CD4-positive, alpha-beta T cell (primary cell): ENCODE results near the gene RIPOR3. TPM values are rescaled to one million over a fixed set of nuclear protein-coding genes. Genes with fewer than 3 reads are reported as not detected.

ENCODE experiments used
- ATAC-seq: fragments of 200-7000 bp; cut with Tn5 transposase; one replicate; pipeline ENCODE4 v1.10.0; 2022; ENCODE audit warnings: mild to moderate bottlenecking; ENCODE audit not compliant: poor library complexity
- CTCF ChIA-PET: fragments of 350-600 bp; sonication (Branson Sonifier 250); formaldehyde crosslinking; loops from one replicate; lab custom pipeline; 2021; ENCODE audit warnings: antibody characterized with exemption, inconsistent platforms; lab: Charles Lee
- POLR2A ChIA-PET: fragments of 350-600 bp; sonication (Branson Sonifier 250); formaldehyde crosslinking; loops from one replicate; lab custom pipeline; 2021; ENCODE audit warnings: antibody characterized with exemption, inconsistent platforms; lab: Charles Lee
- DNase-seq, 14 experiments: peaks; one replicate each; pipeline ENCODE4 v3.0.0-alpha.2; 2013 to 2020; ENCODE audit warnings: mixed read lengths in 2 of 14
- H3K27ac ChIP-seq, 2 donors: one replicate each; pipeline versions ENCODE4 v1.5.1 to v1.7.0; 2013; ENCODE audit warnings: low read length in 2 of 2, low read depth in 1 of 2, mild to moderate bottlenecking in 1 of 2
- H3K27me3 ChIP-seq, 2 experiments: 1 replicate in 1 of 2; 2 replicates in 1 of 2; pipeline versions ENCODE4 v1.6.1 to v1.7.0; 2013; ENCODE audit warnings: low read length in 2 of 2, control low read depth in 1 of 2, mild to moderate bottlenecking in 1 of 2, moderate library complexity in 1 of 2; ENCODE audit not compliant: insufficient read depth in 2 of 2, control insufficient read depth in 1 of 2
- H3K36me3 ChIP-seq: one replicate; pipeline ENCODE4 v1.6.1; 2013; ENCODE audit warnings: low read length, control low read depth; ENCODE audit not compliant: insufficient read depth
- H3K4me1 ChIP-seq: one replicate; pipeline ENCODE4 v1.6.1; 2013; ENCODE audit warnings: low read length, control low read depth; ENCODE audit not compliant: insufficient read depth
- H3K4me3 ChIP-seq: one replicate; pipeline ENCODE4 v1.5.1; 2013; ENCODE audit warnings: mild to moderate bottlenecking, low read length, moderate library complexity
- H3K9me3 ChIP-seq, 2 experiments: 1 replicate in 1 of 2; 2 replicates in 1 of 2; pipeline versions ENCODE4 v1.6.1 to v1.7.0; 2013; ENCODE audit warnings: low read length in 2 of 2, mild to moderate bottlenecking in 2 of 2, control low read depth in 1 of 2, moderate library complexity in 1 of 2; ENCODE audit not compliant: control insufficient read depth in 1 of 2, insufficient read depth in 1 of 2
- H3K27ac Mint-ChIP-seq: one replicate; pipeline ENCODE4 v1.8.0; 2020; ENCODE audit warnings: mixed read lengths
- H3K27me3 Mint-ChIP-seq: one replicate; pipeline ENCODE4 v1.8.0; 2021; ENCODE audit warnings: mixed read lengths
- H3K36me3 Mint-ChIP-seq: one replicate; pipeline ENCODE4 v1.8.0; 2021; ENCODE audit warnings: low read depth, mixed read lengths
- H3K4me1 Mint-ChIP-seq: one replicate; pipeline ENCODE4 v1.8.0; 2021; ENCODE audit warnings: low read depth, mixed read lengths
- H3K4me3 Mint-ChIP-seq: one replicate; pipeline ENCODE4 v1.8.0; 2020; ENCODE audit warnings: mild to moderate bottlenecking, mixed read lengths
- H3K9me3 Mint-ChIP-seq: one replicate; pipeline ENCODE4 v1.8.0; 2020; ENCODE audit warnings: mixed read lengths
- CTCF ChIP-seq: fragments of 200-600 bp; IDR thresholded peaks from one replicate; pipeline ENCODE4 v1.8.0; 2022; ENCODE audit warnings: antibody characterized with exemption, mild to moderate bottlenecking
- intact Hi-C, 2 experiments: fragments of 100-400 bp; cut with DNase I in 1 of 2; cut with micrococcal nuclease in 1 of 2; formaldehyde crosslinking; loops; one replicate each; pipeline versions ENCODE4 v1.15.1 to v1.9.0; 2023 to 2025; cut with DNase I, micrococcal nuclease
- total RNA-seq, 174 experiments: library from RNA in 2 of 174; stranded (reverse) in 2 of 174; gene quantifications; one replicate each; pipeline ENCODE4 v1.2.3 and lab custom pipeline; 2021 to 2026

The RIPOR3 gene
- total RNA-seq, 2 experiments from 2014 or later, result not detected

- no peaks in the 10 kb centered on the region for H3K4me1 ChIP-seq
- intact Hi-C loops, result no loop called here
- H3K4me3 ChIP-seq, result no peak overlapping the region
- H3K36me3 ChIP-seq, result no peaks in the 10 kb centered on the region
- DNase-seq (no peak), ATAC-seq (no peak)
- H3K27me3 ChIP-seq, result peaks cover 0 to 2% of the 10 kb centered on the region in 2 experiments
- no peak for TF ChIP-seq CTCF
- Mint-ChIP-seq H3K9me3 (no peaks in the 10 kb centered on the region), H3K36me3 (no peaks in the 10 kb centered on the region), H3K4me1 (no peaks in the 10 kb centered on the region), H3K27me3 (peaks cover 4% of the 10 kb centered on the region), H3K27ac (no peak overlapping the region), H3K4me3 (no peak overlapping the region)
- ChIA-PET POLR2A (no interaction called here), CTCF (interaction anchor here (0.7 kb wide), 1 partner anchor 311 kb away, joined by 3 read pairs; no protein-coding TSS in a partner anchor)
- no peak overlapping the region for H3K27ac ChIP-seq
- H3K9me3 ChIP-seq, result no peaks in the 10 kb centered on the region
Observed at GRCh38 chr20:50720582-50720981, 29.2 kb upstream of the RIPOR3 start.

- H3K36me3 Mint-ChIP-seq, result no peaks in the 10 kb centered on the region
- CTCF ChIA-PET, result no interaction called here
- no peaks in the 10 kb centered on the region for H3K9me3 ChIP-seq
- no peaks in the 10 kb centered on the region for H3K36me3 ChIP-seq
- intact Hi-C loops, result no loop called here
- ATAC-seq, result no peak
- H3K27me3 ChIP-seq, result peaks cover 0 to 2% of the 10 kb centered on the region in 2 experiments
- no peak overlapping the region for H3K4me3 ChIP-seq
- no peak overlapping the region for H3K27ac Mint-ChIP-seq
- POLR2A ChIA-PET, result no interaction called here
- DNase-seq, result no peak
- peaks cover 4% of the 10 kb centered on the region for H3K27me3 Mint-ChIP-seq
- H3K9me3 Mint-ChIP-seq, result no peaks in the 10 kb centered on the region
- H3K4me1 Mint-ChIP-seq, result no peaks in the 10 kb centered on the region
- no peak overlapping the region for H3K4me3 Mint-ChIP-seq
- TF ChIP-seq CTCF, result no peak
- no peaks in the 10 kb centered on the region for H3K4me1 ChIP-seq
- no peak overlapping the region for H3K27ac ChIP-seq
Observed at GRCh38 chr20:50720026-50720425, 28.7 kb upstream of the RIPOR3 start.

- Histone ChIP-seq H3K4me1 (no peaks in the 10 kb centered on the region), H3K27ac (no peak overlapping the region), H3K4me3 (no peak overlapping the region), H3K27me3 (no peaks in the 10 kb centered on the region), H3K36me3 (no peaks in the 10 kb centered on the region), H3K9me3 (no peaks in the 10 kb centered on the region)
- Mint-ChIP-seq H3K9me3 (no peaks in the 10 kb centered on the region), H3K36me3 (no peaks in the 10 kb centered on the region), H3K4me3 (no peak overlapping the region), H3K27ac (no peak overlapping the region), H3K27me3 (peaks cover 4% of the 10 kb centered on the region), H3K4me1 (no peaks in the 10 kb centered on the region)
- no peak for DNase-seq
- no peak for TF ChIP-seq CTCF
- CTCF ChIA-PET, result no interaction called here
- POLR2A ChIA-PET, result no interaction called here
- intact Hi-C loops, result no loop called here
- no peak for ATAC-seq
Observed at GRCh38 chr20:50719328-50719727, 28.0 kb upstream of the RIPOR3 start.
